SJSA1 (cell line): ENCODE data around the gene RNFT2. TPM values are rescaled to one million over a fixed set of nuclear protein-coding genes. Genes with fewer than 3 reads are reported as not detected.

ENCODE experiments used
- DNase-seq, 2 experiments: peaks; one replicate each; pipeline ENCODE4 v3.0.0-alpha.2; 2015 to 2020; ENCODE audit warnings: low spot score in 2 of 2, low read depth in 1 of 2
- H3K27ac ChIP-seq: fragments of 250-450 bp; sonication (Bioruptor Pico); 2 replicates; pipeline ENCODE4 v1.5.1; 2020; ENCODE audit warnings: mild to moderate bottlenecking, moderate library complexity
- H3K27me3 ChIP-seq: fragments of 250-450 bp; sonication (Bioruptor Pico); replicated peaks from 2 replicates; pipeline ENCODE4 v1.5.1; 2020; ENCODE audit warnings: mild to moderate bottlenecking, moderate library complexity
- H3K36me3 ChIP-seq: fragments of 250-450 bp; sonication (Bioruptor Pico); 2 replicates; pipeline ENCODE4 v1.5.1; 2020; ENCODE audit warnings: mild to moderate bottlenecking
- H3K4me1 ChIP-seq: fragments of 250-450 bp; sonication (Bioruptor Pico); replicated peaks from 2 replicates; pipeline ENCODE4 v1.6.1; 2021; ENCODE audit warnings: mild to moderate bottlenecking
- H3K4me3 ChIP-seq: fragments of 250-450 bp; sonication (Bioruptor Pico); 2 replicates; pipeline ENCODE4 v1.5.1; 2020; ENCODE audit warnings: mild to moderate bottlenecking
- H3K9me3 ChIP-seq: fragments of 250-450 bp; sonication (Bioruptor Pico); replicated peaks from 2 replicates; pipeline ENCODE4 v1.5.1; 2020; ENCODE audit warnings: mild to moderate bottlenecking
- total RNA-seq: library from RNA; depleted of rRNA; stranded (reverse); fragments of >200 nt; shearing (Covaris generic); gene quantifications from 2 replicates; pipeline ENCODE4 v1.2.3, GENCODE V29; 2014

The RNFT2 gene
- total RNA-seq, 1 experiment from 2014 or later = 0.63 TPM

GRCh38 chr12:116880817-116881324, 142.8 kb downstream of the RNFT2 start:
- Histone ChIP-seq H3K4me1 (peaks cover 3% of the 10 kb centered on the region; the same call in 1 of the 2 replicates), H3K27ac (no peak overlapping the region), H3K27me3 (peaks cover 65% of the 10 kb centered on the region), H3K36me3 (no peaks in the 10 kb centered on the region), H3K4me3 (peak overlapping the region; percentile 8; the same call in 1 of the 2 replicates), H3K9me3 (no peaks in the 10 kb centered on the region)
- no peak for DNase-seq

- Histone ChIP-seq H3K27ac (no peak within 1 kb of the TSS), H3K27me3 (peaks cover 65% of the 10 kb centered on the region), H3K36me3 (no peaks in the 10 kb centered on the region), H3K4me3 (peak within 1 kb of the TSS; percentile 8; the same call in 1 of the 2 replicates), H3K4me1 (peaks cover 3% of the 10 kb centered on the region; the same call in 1 of the 2 replicates), H3K9me3 (no peaks in the 10 kb centered on the region)
- no peak for DNase-seq
Measured at GRCh38 chr12:116881325-116881876, 143.3 kb downstream of the RNFT2 start, which contains the start of gene HRK. Gene HRK, minus strand, starts transcription at chr12:116881441. Its CDS starts 134 bp downstream, at chr12:116881307.

- Histone ChIP-seq H3K27me3 (peaks cover 69% of the 10 kb centered on the region), H3K9me3 (no peaks in the 10 kb centered on the region), H3K27ac (no peak overlapping the region), H3K4me1 (peaks cover 3% of the 10 kb centered on the region; the same call in 1 of the 2 replicates), H3K36me3 (no peaks in the 10 kb centered on the region), H3K4me3 (no peak overlapping the region)
- DNase-seq = no peak
Measured at GRCh38 chr12:116881877-116882507, 143.9 kb downstream of the RNFT2 start.

GRCh38 chr12:116882742-116883141, 144.6 kb downstream of the RNFT2 start:
- no peak for DNase-seq
- no peak overlapping the region for H3K27ac ChIP-seq
- H3K27me3 ChIP-seq = peaks cover 67% of the 10 kb centered on the region
- peaks cover 3% of the 10 kb centered on the region; the same call in 1 of the 2 replicates for H3K4me1 ChIP-seq
- H3K36me3 ChIP-seq = no peaks in the 10 kb centered on the region
- H3K9me3 ChIP-seq = no peaks in the 10 kb centered on the region
- no peak overlapping the region for H3K4me3 ChIP-seq

- Histone ChIP-seq H3K4me3 (no peak overlapping the region), H3K4me1 (peaks cover 3% of the 10 kb centered on the region; the same call in 1 of the 2 replicates), H3K27me3 (peaks cover 55% of the 10 kb centered on the region), H3K36me3 (no peaks in the 10 kb centered on the region), H3K27ac (no peak overlapping the region), H3K9me3 (no peaks in the 10 kb centered on the region)
- no peak for DNase-seq
Measured at GRCh38 chr12:116884871-116885270, 146.8 kb downstream of the RNFT2 start.

GRCh38 chr12:116885491-116885890, 147.4 kb downstream of the RNFT2 start:
- H3K27ac ChIP-seq = no peak overlapping the region
- no peaks in the 10 kb centered on the region for H3K36me3 ChIP-seq
- H3K27me3 ChIP-seq = peaks cover 51% of the 10 kb centered on the region
- H3K4me3 ChIP-seq = no peak overlapping the region
- no peak for DNase-seq
- peaks cover 3% of the 10 kb centered on the region; the same call in 1 of the 2 replicates for H3K4me1 ChIP-seq
- no peaks in the 10 kb centered on the region for H3K9me3 ChIP-seq

- no peaks in the 10 kb centered on the region for H3K4me1 ChIP-seq
- no peaks in the 10 kb centered on the region for H3K9me3 ChIP-seq
- H3K27me3 ChIP-seq = peaks cover 47% of the 10 kb centered on the region
- no peak overlapping the region for H3K4me3 ChIP-seq
- DNase-seq = no peak
- H3K27ac ChIP-seq = no peak overlapping the region
- H3K36me3 ChIP-seq = no peaks in the 10 kb centered on the region
Measured at GRCh38 chr12:116887244-116887643, 149.1 kb downstream of the RNFT2 start.

- no peak for DNase-seq
- H3K36me3 ChIP-seq = no peaks in the 10 kb centered on the region
- peaks cover 40% of the 10 kb centered on the region for H3K27me3 ChIP-seq
- H3K4me1 ChIP-seq = no peaks in the 10 kb centered on the region
- no peak overlapping the region for H3K4me3 ChIP-seq
- no peaks in the 10 kb centered on the region for H3K9me3 ChIP-seq
- no peak overlapping the region for H3K27ac ChIP-seq
Measured at GRCh38 chr12:116887897-116888296, 149.8 kb downstream of the RNFT2 start.

- Histone ChIP-seq H3K27ac (no peak overlapping the region), H3K9me3 (no peaks in the 10 kb centered on the region), H3K4me1 (no peaks in the 10 kb centered on the region), H3K4me3 (no peak overlapping the region), H3K27me3 (peaks cover 29% of the 10 kb centered on the region), H3K36me3 (no peaks in the 10 kb centered on the region)
- DNase-seq = no peak
Measured at GRCh38 chr12:116890330-116890729, 152.2 kb downstream of the RNFT2 start.

GRCh38 chr12:116891019-116891418, 152.9 kb downstream of the RNFT2 start:
- DNase-seq = no peak
- Histone ChIP-seq H3K27me3 (peaks cover 29% of the 10 kb centered on the region), H3K27ac (no peak overlapping the region), H3K36me3 (no peaks in the 10 kb centered on the region), H3K4me1 (no peaks in the 10 kb centered on the region), H3K9me3 (no peaks in the 10 kb centered on the region), H3K4me3 (no peak overlapping the region)

GRCh38 chr12:116892349-116893140, 154.4 kb downstream of the RNFT2 start:
- no peak for DNase-seq
- Histone ChIP-seq H3K27me3 (peaks cover 23% of the 10 kb centered on the region), H3K4me3 (no peak overlapping the region)

GRCh38 chr12:116894913-116895312, 156.8 kb downstream of the RNFT2 start:
- Histone ChIP-seq H3K9me3 (no peaks in the 10 kb centered on the region), H3K27ac (no peak overlapping the region), H3K36me3 (no peaks in the 10 kb centered on the region), H3K4me1 (no peaks in the 10 kb centered on the region), H3K27me3 (peaks cover 15% of the 10 kb centered on the region), H3K4me3 (no peak overlapping the region)
- no peak for DNase-seq

More at GRCh38 chr12:116892349-116893140, 154.4 kb downstream of the RNFT2 start:
- H3K27ac ChIP-seq = no peak overlapping the region
- H3K36me3 ChIP-seq = no peaks in the 10 kb centered on the region
- H3K9me3 ChIP-seq = no peaks in the 10 kb centered on the region
- H3K4me1 ChIP-seq = no peaks in the 10 kb centered on the region

GRCh38 chr12:116896411-116896924, 158.4 kb downstream of the RNFT2 start:
- Histone ChIP-seq H3K4me1 (no peaks in the 10 kb centered on the region), H3K4me3 (no peak overlapping the region), H3K9me3 (no peaks in the 10 kb centered on the region; the same call in 1 of the 2 replicates), H3K27me3 (peaks cover 6% of the 10 kb centered on the region; the same call in 1 of the 2 replicates), H3K36me3 (no peaks in the 10 kb centered on the region), H3K27ac (no peak overlapping the region)
- no peak for DNase-seq
